GM12872 (cell line): ENCODE results near the gene CFAP46.

Experiments used
- TF ChIP-seq, protein P1 (sequence below): IDR thresholded peaks from 3 replicates; pipeline ENCODE4 v1.5.1; 2011; ENCODE audit warnings: low read depth, mild to moderate bottlenecking, low read length, moderate library complexity; ENCODE audit not compliant: insufficient read depth

CFAP46 gene

DNA sequence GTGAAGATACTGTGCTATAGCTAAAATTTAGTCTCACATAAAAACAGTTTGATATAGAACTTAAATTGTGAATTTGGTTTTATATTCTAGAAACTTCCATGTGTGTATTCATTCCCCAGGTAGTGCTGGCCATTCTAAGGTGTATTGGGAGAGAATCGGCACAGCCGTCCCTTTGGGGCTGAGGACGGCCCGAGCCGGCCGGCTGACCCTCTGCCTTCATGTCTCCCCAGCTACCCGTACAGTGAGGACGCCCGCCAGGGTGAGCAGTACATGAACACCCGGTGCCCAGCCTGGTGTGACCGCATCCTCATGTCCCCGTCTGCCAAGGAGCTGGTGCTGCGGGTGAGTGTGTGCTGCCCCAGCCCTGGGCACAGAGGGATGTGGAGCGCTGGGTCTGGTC lies 164.9 kb downstream of the CFAP46 start:
- TF ChIP-seq, protein P1, sequence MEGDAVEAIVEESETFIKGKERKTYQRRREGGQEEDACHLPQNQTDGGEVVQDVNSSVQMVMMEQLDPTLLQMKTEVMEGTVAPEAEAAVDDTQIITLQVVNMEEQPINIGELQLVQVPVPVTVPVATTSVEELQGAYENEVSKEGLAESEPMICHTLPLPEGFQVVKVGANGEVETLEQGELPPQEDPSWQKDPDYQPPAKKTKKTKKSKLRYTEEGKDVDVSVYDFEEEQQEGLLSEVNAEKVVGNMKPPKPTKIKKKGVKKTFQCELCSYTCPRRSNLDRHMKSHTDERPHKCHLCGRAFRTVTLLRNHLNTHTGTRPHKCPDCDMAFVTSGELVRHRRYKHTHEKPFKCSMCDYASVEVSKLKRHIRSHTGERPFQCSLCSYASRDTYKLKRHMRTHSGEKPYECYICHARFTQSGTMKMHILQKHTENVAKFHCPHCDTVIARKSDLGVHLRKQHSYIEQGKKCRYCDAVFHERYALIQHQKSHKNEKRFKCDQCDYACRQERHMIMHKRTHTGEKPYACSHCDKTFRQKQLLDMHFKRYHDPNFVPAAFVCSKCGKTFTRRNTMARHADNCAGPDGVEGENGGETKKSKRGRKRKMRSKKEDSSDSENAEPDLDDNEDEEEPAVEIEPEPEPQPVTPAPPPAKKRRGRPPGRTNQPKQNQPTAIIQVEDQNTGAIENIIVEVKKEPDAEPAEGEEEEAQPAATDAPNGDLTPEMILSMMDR: no peak

DNA sequence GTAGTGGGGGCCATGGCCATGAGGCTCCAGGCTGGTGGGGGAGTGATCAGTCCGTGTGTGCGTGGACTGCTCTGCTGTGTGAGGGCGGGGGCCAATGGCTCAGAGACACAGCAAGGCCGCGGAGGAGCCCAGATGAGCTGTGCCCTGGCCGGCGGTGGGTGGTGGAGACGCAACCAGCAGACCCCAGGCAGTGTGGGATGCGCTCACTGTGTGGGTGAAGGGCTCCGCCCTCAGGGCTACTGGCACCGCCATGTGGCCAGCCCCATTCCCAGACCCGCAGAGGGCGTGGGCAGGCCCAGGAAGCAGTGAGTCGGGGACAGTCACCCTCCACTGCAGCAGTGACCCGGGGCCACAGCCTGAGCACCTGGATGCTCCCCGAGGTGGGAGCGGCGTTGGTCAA lies 165.5 kb downstream of the CFAP46 start:
- TF ChIP-seq, protein P1: no peak

DNA sequence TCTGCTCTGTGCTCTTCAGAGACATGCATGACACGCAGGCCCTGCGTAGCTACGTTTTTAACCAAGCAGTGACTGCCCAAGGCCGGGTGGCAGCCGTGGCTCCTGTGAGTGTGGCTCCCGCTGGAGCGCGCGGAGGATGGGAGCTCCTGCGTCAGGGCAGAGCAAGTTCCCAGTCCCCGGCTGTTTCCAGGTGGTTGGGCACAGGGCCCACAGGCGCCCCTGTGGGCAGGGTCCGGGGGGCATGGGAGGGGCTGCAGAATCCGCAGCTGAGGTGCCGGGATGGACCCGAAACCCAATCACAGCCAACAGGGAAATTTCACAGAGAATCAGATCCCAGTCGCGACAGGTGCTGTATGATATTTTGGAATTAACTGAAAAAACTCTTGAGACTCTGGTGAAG lies 166.2 kb downstream of the CFAP46 start:
- TF ChIP-seq, protein P1: no peak

DNA sequence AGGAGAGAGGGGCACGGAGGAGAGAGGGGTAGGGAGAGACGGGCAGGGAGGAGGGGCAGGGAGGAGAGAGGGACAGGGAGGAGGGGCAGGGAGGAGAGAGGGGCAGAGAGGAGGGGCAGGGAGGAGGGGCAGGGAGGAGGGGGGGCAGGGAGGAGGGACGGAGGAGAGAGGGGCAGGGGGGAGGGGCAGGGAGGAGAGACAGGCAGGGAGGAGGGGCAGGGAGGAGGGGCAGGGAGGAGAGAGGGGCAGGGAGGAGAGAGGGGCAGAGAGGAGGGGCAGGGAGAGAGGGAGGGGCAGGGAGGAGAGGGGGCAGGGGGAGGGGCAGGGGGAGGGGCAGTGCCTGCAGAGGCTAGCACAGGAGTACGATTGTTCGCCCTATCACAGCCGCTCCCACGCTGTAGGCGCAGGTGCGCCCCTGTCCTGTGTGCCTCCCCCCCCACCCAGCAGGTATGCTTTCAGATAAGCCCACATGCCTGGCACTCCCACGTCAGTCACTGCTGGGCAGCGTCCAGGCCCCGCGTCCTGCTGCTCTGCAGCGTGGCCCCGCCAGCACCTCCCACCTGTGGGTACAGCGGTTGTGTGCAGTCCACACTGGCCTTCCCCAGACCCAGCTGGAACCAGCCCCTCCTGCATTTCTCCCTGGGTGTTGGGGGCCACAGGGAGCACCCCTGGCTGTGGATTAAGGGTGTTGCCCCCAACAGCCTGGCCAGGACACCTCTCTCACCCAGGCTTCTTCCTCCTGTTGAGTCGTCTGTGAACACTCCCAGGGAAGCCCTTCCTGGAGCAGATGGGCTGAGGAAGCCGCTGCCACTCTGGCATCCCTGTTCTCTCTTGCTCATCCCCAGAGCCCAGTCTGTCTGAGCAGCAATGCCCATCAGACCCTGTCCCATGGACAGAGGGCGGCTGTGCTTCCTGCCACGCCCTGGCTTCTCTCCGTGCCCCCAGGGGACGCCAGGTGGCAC lies 167.2 kb downstream of the CFAP46 start:
- TF ChIP-seq, protein P1: no peak

DNA sequence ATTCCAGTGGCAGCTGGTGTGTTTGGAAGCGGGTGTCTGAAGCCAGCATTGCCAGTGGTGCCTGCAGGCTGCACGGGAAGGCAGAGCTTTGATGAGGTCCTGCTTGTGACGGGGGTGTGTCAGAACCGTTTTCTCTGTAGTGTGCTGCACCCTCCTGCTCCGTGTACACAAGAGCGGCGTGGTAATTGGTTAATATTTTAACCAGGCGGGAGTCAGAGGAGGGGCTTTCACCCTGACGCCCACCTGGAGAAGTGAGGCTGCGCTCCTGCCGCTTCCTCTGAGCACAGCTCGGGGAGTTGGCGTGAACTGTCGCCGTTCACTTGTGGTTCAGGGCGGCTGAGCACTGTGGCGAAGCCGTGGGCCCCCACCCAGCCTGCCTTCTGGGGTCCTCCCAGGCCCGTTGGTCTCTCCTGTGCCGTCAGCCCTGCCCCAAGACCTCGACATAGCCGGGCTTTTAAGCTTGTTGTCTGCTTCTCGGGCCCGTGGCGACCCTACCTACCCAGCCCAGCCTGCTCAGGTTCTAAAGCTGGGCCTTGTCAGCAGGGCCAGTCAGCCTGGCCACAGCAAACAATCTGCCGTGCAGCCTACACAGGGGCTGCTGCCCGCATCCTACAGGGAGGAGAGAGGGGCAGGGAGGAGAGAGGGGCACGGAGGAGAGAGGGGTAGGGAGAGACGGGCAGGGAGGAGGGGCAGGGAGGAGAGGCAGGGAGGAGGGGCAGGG lies 168.0 kb downstream of the CFAP46 start:
- TF ChIP-seq, protein P1: no peak

DNA sequence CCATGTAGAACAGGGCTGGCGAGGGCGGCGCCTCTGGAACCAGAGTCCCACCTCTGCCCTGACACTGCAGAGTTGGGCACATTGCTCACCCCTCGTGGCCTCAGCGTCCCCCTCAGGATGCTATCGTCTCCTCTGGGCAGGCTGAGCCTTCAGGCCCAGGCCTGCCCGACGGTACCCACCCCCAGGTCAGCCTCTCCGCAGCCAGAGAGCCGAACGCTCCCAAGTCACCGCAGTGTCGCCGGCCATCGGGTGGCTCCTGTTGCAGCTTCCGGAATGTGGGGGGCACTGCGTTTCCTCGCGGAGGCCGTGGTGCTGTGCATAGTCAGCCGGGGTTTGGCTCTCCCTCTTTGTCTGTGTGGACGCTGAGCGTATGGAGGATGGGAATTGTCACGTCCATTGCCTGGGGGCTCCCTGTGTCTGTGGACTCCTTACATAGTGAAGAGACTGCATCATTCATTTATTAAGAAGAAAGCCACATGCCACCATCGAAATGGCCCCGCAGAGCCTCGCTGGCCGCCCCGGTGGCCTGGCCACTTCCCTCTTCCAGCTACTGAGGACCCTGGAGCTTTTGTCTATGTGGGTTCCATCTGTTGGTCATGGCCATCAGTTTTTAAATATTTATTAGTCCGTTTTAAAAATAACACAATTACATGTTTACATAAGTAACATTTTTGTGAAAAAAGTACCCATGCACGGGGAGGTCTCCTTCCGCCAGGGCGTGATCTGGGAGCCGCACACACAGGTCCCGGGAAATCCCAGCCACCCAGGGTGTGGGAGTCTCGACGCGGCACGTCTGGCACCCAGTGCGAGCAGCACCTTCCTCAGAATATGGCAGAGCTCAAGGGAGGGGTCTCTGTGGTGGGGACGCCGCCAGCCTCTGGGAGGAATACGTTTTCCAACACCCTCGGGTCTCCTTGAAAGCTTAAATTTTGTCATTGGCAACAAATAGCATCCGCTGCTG lies 172.0 kb downstream of the CFAP46 start:
- TF ChIP-seq, protein P1: no peak
